WTC11 (cell line): ENCODE measurements around the gene ZNF547. TPM values are rescaled to one million over a fixed set of nuclear protein-coding genes. Genes with fewer than 3 reads are reported as not detected.

Source experiments
- FOXK1 ChIP-seq: sonication (generic); formaldehyde crosslinking; IDR thresholded peaks from 2 replicates; pipeline ENCODE4 v1.8.0; 2022; ENCODE audit warnings: mild to moderate bottlenecking, moderate library complexity, missing genetic modification reagents
- KAT7 ChIP-seq: sonication (generic); formaldehyde crosslinking; IDR thresholded peaks from 2 replicates; pipeline ENCODE4 v1.8.1; 2023; ENCODE audit warnings: missing genetic modification reagents, mild to moderate bottlenecking, borderline replicate concordance
- MYBL2 ChIP-seq: sonication (generic); formaldehyde crosslinking; IDR thresholded peaks from 2 replicates; pipeline ENCODE4 v1.8.1; 2023; ENCODE audit warnings: mild to moderate bottlenecking, moderate library complexity, missing genetic modification reagents
- NFYB ChIP-seq: sonication (generic); formaldehyde crosslinking; conservative IDR thresholded peaks from 2 replicates; pipeline ENCODE4 v1.8.0; 2022; ENCODE audit warnings: low read depth, missing genetic modification reagents
- OVOL2 ChIP-seq: fragments of 250-450 bp; sonication (Bioruptor Pico); IDR thresholded peaks from 2 replicates; pipeline ENCODE4 v1.9.0; 2021; ENCODE audit warnings: mild to moderate bottlenecking, borderline replicate concordance
- RORB ChIP-seq: fragments of 250-450 bp; sonication (Bioruptor Pico); IDR thresholded peaks from 2 replicates; pipeline ENCODE4 v1.9.0; 2021; ENCODE audit warnings: mild to moderate bottlenecking
- SMAD3 ChIP-seq: sonication (generic); formaldehyde crosslinking; IDR thresholded peaks from 2 replicates; pipeline ENCODE4 v1.8.0; 2022; ENCODE audit warnings: missing genetic modification reagents, mild to moderate bottlenecking, borderline replicate concordance
- TEAD1 ChIP-seq: sonication (generic); formaldehyde crosslinking; IDR thresholded peaks from 2 replicates; pipeline ENCODE4 v1.8.0; 2022; ENCODE audit warnings: mild to moderate bottlenecking, missing genetic modification reagents
- ZNF263 ChIP-seq: sonication (generic); formaldehyde crosslinking; IDR thresholded peaks from 2 replicates; pipeline ENCODE4 v1.8.1; 2022; ENCODE audit warnings: low read depth, mild to moderate bottlenecking, moderate library complexity, missing genetic modification reagents
- ZNF317 ChIP-seq: sonication (generic); formaldehyde crosslinking; IDR thresholded peaks from 2 replicates; pipeline ENCODE4 v1.8.1; 2023; ENCODE audit warnings: low read depth, mild to moderate bottlenecking, moderate library complexity, missing genetic modification reagents, borderline replicate concordance
- ZNF396 ChIP-seq: fragments of 250-450 bp; sonication (Bioruptor Pico); IDR thresholded peaks from 2 replicates; pipeline ENCODE4 v1.8.0; 2021; ENCODE audit warnings: mild to moderate bottlenecking, moderate library complexity, borderline replicate concordance
- total RNA-seq: library from RNA; stranded (reverse); gene quantifications from 3 replicates; pipeline ENCODE4 v1.2.3, GENCODE V29; 2021
- TF ChIP-seq, protein P1 (sequence below): sonication (generic); formaldehyde crosslinking; IDR thresholded peaks from 2 replicates; pipeline ENCODE4 v1.8.0; 2023; ENCODE audit warnings: mild to moderate bottlenecking, missing genetic modification reagents
- TF ChIP-seq, protein P2 (sequence below): sonication (generic); formaldehyde crosslinking; IDR thresholded peaks from 2 replicates; pipeline ENCODE4 v1.8.1; 2023; ENCODE audit warnings: mild to moderate bottlenecking, moderate library complexity, missing genetic modification reagents
- TF ChIP-seq, protein P3 (sequence below): sonication (generic); formaldehyde crosslinking; IDR thresholded peaks from 2 replicates; pipeline ENCODE4 v1.8.1; 2023; ENCODE audit warnings: mild to moderate bottlenecking, missing genetic modification reagents, moderate library complexity
- TF ChIP-seq, protein P4 (sequence below): sonication (generic); formaldehyde crosslinking; IDR thresholded peaks from 2 replicates; pipeline ENCODE4 v1.8.1; 2023; ENCODE audit warnings: mild to moderate bottlenecking, missing genetic modification reagents
- TF ChIP-seq, protein P5 (sequence below): sonication (generic); formaldehyde crosslinking; IDR thresholded peaks from 2 replicates; pipeline ENCODE4 v1.8.1; 2022; ENCODE audit warnings: low read depth, mild to moderate bottlenecking, moderate library complexity, missing genetic modification reagents, borderline replicate concordance
- TF ChIP-seq, protein P6 (sequence below): sonication (generic); formaldehyde crosslinking; conservative IDR thresholded peaks from 2 replicates; pipeline ENCODE4 v1.8.1; 2022; ENCODE audit warnings: mild to moderate bottlenecking, missing genetic modification reagents
- TF ChIP-seq, protein P7 (sequence below): sonication (generic); formaldehyde crosslinking; IDR thresholded peaks from 2 replicates; pipeline ENCODE4 v1.8.0; 2023; ENCODE audit warnings: missing genetic modification reagents, mild to moderate bottlenecking, borderline replicate concordance
- TF ChIP-seq, protein P8 (sequence below): fragments of 250-450 bp; sonication (Bioruptor Pico); IDR thresholded peaks from 2 replicates; pipeline ENCODE4 v1.9.0; 2021; ENCODE audit warnings: mild to moderate bottlenecking
- TF ChIP-seq, protein P9 (sequence below): fragments of 200-600 bp; IDR thresholded peaks from 2 replicates; pipeline ENCODE4 v1.8.0; 2022; ENCODE audit warnings: antibody characterized with exemption

Gene ZNF547
- total RNA-seq, 1 experiment from 2014 or later, result 2.3 TPM

DNA sequence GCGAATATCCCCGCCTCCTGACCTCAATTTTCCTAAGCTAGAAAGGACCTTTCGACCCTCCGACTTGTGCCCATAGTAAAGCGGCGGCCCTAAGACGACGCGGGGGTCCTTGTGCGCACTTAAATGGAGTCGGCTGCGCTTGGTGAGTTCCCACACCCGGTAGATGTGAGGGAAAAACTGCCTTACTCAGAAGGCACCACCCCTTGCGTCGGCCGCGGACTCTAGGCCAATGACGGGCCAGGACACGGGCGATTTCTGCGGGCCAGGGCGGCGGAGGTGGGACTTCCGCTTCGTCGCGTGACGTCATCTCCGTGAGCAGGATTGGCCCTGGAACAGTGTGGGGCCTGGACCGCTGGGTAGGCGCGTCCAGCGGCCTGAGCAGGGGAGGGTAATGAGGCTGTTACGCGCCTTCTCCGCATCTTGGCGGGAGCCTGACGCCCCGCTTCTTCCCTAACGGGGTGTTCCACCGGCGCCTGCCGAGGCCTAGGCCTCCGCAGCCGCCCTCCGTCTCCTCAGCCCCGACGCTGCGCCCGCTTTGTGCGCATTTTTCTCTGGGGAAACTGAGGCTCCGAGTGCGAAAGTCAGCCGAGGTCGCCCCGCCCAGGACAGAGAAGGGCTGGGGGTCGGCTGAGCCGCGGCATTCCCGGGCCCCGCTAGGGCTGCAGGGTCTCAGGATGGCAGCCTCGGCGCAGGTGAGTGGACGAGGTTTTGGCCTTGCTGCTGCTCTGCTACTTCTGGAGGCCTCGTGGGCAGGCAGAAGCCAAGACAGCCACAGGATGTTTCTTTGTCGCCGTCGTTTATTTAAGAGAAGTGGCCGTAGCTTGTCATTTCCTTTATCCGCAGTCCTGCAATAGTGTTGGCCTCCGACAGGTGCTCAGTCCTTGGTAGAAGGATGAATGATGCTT is 42.9 kb upstream of the ZNF547 start, which contains the start of gene ZNF543 (continued):
- TF ChIP-seq, protein P1, sequence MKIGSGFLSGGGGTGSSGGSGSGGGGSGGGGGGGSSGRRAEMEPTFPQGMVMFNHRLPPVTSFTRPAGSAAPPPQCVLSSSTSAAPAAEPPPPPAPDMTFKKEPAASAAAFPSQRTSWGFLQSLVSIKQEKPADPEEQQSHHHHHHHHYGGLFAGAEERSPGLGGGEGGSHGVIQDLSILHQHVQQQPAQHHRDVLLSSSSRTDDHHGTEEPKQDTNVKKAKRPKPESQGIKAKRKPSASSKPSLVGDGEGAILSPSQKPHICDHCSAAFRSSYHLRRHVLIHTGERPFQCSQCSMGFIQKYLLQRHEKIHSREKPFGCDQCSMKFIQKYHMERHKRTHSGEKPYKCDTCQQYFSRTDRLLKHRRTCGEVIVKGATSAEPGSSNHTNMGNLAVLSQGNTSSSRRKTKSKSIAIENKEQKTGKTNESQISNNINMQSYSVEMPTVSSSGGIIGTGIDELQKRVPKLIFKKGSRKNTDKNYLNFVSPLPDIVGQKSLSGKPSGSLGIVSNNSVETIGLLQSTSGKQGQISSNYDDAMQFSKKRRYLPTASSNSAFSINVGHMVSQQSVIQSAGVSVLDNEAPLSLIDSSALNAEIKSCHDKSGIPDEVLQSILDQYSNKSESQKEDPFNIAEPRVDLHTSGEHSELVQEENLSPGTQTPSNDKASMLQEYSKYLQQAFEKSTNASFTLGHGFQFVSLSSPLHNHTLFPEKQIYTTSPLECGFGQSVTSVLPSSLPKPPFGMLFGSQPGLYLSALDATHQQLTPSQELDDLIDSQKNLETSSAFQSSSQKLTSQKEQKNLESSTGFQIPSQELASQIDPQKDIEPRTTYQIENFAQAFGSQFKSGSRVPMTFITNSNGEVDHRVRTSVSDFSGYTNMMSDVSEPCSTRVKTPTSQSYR (CRISPR knock-in tag), result no peak
- TF ChIP-seq, protein P2, sequence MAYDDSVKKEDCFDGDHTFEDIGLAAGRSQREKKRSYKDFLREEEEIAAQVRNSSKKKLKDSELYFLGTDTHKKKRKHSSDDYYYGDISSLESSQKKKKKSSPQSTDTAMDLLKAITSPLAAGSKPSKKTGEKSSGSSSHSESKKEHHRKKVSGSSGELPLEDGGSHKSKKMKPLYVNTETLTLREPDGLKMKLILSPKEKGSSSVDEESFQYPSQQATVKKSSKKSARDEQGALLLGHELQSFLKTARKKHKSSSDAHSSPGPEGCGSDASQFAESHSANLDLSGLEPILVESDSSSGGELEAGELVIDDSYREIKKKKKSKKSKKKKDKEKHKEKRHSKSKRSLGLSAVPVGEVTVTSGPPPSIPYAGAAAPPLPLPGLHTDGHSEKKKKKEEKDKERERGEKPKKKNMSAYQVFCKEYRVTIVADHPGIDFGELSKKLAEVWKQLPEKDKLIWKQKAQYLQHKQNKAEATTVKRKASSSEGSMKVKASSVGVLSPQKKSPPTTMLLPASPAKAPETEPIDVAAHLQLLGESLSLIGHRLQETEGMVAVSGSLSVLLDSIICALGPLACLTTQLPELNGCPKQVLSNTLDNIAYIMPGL (CRISPR knock-in tag), result 0 out of 2 replicates have a peak, but pooled peaks have one; percentile 31
- no peak for TF ChIP-seq ZNF263
- TF ChIP-seq, protein P3, sequence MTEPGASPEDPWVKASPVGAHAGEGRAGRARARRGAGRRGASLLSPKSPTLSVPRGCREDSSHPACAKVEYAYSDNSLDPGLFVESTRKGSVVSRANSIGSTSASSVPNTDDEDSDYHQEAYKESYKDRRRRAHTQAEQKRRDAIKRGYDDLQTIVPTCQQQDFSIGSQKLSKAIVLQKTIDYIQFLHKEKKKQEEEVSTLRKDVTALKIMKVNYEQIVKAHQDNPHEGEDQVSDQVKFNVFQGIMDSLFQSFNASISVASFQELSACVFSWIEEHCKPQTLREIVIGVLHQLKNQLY (CRISPR knock-in tag), result no peak
- TF ChIP-seq, protein P4, sequence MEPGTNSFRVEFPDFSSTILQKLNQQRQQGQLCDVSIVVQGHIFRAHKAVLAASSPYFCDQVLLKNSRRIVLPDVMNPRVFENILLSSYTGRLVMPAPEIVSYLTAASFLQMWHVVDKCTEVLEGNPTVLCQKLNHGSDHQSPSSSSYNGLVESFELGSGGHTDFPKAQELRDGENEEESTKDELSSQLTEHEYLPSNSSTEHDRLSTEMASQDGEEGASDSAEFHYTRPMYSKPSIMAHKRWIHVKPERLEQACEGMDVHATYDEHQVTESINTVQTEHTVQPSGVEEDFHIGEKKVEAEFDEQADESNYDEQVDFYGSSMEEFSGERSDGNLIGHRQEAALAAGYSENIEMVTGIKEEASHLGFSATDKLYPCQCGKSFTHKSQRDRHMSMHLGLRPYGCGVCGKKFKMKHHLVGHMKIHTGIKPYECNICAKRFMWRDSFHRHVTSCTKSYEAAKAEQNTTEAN (CRISPR knock-in tag), result no peak
- TF ChIP-seq, protein P5, sequence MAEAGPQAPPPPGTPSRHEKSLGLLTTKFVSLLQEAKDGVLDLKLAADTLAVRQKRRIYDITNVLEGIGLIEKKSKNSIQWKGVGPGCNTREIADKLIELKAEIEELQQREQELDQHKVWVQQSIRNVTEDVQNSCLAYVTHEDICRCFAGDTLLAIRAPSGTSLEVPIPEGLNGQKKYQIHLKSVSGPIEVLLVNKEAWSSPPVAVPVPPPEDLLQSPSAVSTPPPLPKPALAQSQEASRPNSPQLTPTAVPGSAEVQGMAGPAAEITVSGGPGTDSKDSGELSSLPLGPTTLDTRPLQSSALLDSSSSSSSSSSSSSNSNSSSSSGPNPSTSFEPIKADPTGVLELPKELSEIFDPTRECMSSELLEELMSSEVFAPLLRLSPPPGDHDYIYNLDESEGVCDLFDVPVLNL (CRISPR knock-in tag), result no peak
- TF ChIP-seq ZNF317, result no peak
- TF ChIP-seq KAT7, result no peak
- TF ChIP-seq, protein P6, sequence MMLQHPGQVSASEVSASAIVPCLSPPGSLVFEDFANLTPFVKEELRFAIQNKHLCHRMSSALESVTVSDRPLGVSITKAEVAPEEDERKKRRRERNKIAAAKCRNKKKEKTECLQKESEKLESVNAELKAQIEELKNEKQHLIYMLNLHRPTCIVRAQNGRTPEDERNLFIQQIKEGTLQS (CRISPR knock-in tag), result no peak
- TF ChIP-seq TEAD1 (CRISPR knock-in tag), result no peak
- TF ChIP-seq, protein P7, sequence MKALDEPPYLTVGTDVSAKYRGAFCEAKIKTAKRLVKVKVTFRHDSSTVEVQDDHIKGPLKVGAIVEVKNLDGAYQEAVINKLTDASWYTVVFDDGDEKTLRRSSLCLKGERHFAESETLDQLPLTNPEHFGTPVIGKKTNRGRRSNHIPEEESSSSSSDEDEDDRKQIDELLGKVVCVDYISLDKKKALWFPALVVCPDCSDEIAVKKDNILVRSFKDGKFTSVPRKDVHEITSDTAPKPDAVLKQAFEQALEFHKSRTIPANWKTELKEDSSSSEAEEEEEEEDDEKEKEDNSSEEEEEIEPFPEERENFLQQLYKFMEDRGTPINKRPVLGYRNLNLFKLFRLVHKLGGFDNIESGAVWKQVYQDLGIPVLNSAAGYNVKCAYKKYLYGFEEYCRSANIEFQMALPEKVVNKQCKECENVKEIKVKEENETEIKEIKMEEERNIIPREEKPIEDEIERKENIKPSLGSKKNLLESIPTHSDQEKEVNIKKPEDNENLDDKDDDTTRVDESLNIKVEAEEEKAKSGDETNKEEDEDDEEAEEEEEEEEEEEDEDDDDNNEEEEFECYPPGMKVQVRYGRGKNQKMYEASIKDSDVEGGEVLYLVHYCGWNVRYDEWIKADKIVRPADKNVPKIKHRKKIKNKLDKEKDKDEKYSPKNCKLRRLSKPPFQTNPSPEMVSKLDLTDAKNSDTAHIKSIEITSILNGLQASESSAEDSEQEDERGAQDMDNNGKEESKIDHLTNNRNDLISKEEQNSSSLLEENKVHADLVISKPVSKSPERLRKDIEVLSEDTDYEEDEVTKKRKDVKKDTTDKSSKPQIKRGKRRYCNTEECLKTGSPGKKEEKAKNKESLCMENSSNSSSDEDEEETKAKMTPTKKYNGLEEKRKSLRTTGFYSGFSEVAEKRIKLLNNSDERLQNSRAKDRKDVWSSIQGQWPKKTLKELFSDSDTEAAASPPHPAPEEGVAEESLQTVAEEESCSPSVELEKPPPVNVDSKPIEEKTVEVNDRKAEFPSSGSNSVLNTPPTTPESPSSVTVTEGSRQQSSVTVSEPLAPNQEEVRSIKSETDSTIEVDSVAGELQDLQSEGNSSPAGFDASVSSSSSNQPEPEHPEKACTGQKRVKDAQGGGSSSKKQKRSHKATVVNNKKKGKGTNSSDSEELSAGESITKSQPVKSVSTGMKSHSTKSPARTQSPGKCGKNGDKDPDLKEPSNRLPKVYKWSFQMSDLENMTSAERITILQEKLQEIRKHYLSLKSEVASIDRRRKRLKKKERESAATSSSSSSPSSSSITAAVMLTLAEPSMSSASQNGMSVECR (CRISPR knock-in tag), result peak; percentile 69; the same call in 1 of the 2 replicates
- TF ChIP-seq ZNF396 (CRISPR knock-in tag), result no peak
- TF ChIP-seq RORB (CRISPR knock-in tag), result no peak
- no peak for TF ChIP-seq SMAD3 (CRISPR knock-in tag)
- TF ChIP-seq FOXK1 (CRISPR knock-in tag), result peak; percentile 64
- TF ChIP-seq, protein P8, sequence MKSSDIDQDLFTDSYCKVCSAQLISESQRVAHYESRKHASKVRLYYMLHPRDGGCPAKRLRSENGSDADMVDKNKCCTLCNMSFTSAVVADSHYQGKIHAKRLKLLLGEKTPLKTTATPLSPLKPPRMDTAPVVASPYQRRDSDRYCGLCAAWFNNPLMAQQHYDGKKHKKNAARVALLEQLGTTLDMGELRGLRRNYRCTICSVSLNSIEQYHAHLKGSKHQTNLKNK (CRISPR knock-in tag), result no peak
- TF ChIP-seq, protein P9, sequence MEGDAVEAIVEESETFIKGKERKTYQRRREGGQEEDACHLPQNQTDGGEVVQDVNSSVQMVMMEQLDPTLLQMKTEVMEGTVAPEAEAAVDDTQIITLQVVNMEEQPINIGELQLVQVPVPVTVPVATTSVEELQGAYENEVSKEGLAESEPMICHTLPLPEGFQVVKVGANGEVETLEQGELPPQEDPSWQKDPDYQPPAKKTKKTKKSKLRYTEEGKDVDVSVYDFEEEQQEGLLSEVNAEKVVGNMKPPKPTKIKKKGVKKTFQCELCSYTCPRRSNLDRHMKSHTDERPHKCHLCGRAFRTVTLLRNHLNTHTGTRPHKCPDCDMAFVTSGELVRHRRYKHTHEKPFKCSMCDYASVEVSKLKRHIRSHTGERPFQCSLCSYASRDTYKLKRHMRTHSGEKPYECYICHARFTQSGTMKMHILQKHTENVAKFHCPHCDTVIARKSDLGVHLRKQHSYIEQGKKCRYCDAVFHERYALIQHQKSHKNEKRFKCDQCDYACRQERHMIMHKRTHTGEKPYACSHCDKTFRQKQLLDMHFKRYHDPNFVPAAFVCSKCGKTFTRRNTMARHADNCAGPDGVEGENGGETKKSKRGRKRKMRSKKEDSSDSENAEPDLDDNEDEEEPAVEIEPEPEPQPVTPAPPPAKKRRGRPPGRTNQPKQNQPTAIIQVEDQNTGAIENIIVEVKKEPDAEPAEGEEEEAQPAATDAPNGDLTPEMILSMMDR, result no peak
- no peak for TF ChIP-seq OVOL2 (CRISPR knock-in tag)
- no peak for TF ChIP-seq MYBL2
- peak; percentile 44 for TF ChIP-seq NFYB (CRISPR knock-in tag)
